GM12891 (cell line): ENCODE measurements around the gene CNR1.

Source experiments
- DNase-seq: peaks from one replicate; pipeline ENCODE4 v3.0.0; 2011; ENCODE audit warnings: low spot score; ENCODE audit not compliant: insufficient read length
- FAIRE-seq: peaks from 2 replicates; lab custom pipeline; 2011; peaks lifted over from hg19 to GRCh38; lab: Jason Lieb, UNC
- PAX5 ChIP-seq: IDR thresholded peaks from 2 replicates; pipeline ENCODE4 v1.6.1; 2011; ENCODE audit warnings: low read length, moderate library complexity, mild to moderate bottlenecking; ENCODE audit not compliant: insufficient read depth, severe bottlenecking
- POLR2A ChIP-seq: IDR thresholded peaks from 2 replicates; pipeline ENCODE4 v1.6.1; 2011; ENCODE audit warnings: low read depth, low read length, control low read depth
- POLR2AphosphoS5 ChIP-seq: IDR thresholded peaks from 2 replicates; pipeline ENCODE4 v1.6.1; 2011; ENCODE audit warnings: low read depth, low read length, control low read depth
- POU2F2 ChIP-seq: IDR thresholded peaks from 2 replicates; pipeline ENCODE4 v1.6.1; 2011; ENCODE audit warnings: low read depth, mild to moderate bottlenecking, control low read depth, low read length, moderate library complexity
- SPI1 ChIP-seq: IDR thresholded peaks from 2 replicates; pipeline ENCODE4 v1.6.1; 2011; ENCODE audit warnings: low read depth, low read length, control low read depth
- TAF1 ChIP-seq: IDR thresholded peaks from 2 replicates; pipeline ENCODE4 v1.6.1; 2011; ENCODE audit warnings: low read depth, low read length, control low read depth

The CNR1 gene

GRCh38 chr6:88124925-88125557 lies 41.1 kb downstream of the CNR1 start:
- no peak for FAIRE-seq
- DNase-seq = no peak
- no peak for TF ChIP-seq SPI1
- TF ChIP-seq TAF1 = no peak
- TF ChIP-seq POU2F2 = no peak
- TF ChIP-seq POLR2AphosphoS5 = no peak
- no peak for TF ChIP-seq PAX5
- TF ChIP-seq POLR2A = no peak

- no peak for TF ChIP-seq POU2F2
- TF ChIP-seq SPI1 = no peak
- no peak for TF ChIP-seq TAF1
- TF ChIP-seq PAX5 = no peak
- no peak for TF ChIP-seq POLR2A
- TF ChIP-seq POLR2AphosphoS5 = no peak
- DNase-seq = no peak
- no peak for FAIRE-seq
Measured at GRCh38 chr6:88120635-88121034, 45.5 kb downstream of the CNR1 start.

GRCh38 chr6:88119769-88120168 lies 46.4 kb downstream of the CNR1 start:
- FAIRE-seq (no peak), DNase-seq (no peak)
- TF ChIP-seq PAX5 (no peak), SPI1 (no peak), TAF1 (no peak), POLR2A (no peak), POU2F2 (no peak), POLR2AphosphoS5 (no peak)

GRCh38 chr6:88116276-88116675 lies 49.9 kb downstream of the CNR1 start:
- TF ChIP-seq POLR2AphosphoS5 = no peak
- no peak for TF ChIP-seq PAX5
- TF ChIP-seq SPI1 = no peak
- TF ChIP-seq TAF1 = no peak
- no peak for TF ChIP-seq POLR2A
- TF ChIP-seq POU2F2 = no peak
- no peak for FAIRE-seq
- no peak for DNase-seq

- FAIRE-seq (no peak), DNase-seq (no peak)
- no peak for TF ChIP-seq POLR2AphosphoS5
- no peak for TF ChIP-seq PAX5
- no peak for TF ChIP-seq POLR2A
- TF ChIP-seq TAF1 = no peak
- TF ChIP-seq SPI1 = no peak
- no peak for TF ChIP-seq POU2F2
Measured at GRCh38 chr6:88115307-88115706, 50.8 kb downstream of the CNR1 start.

- TF ChIP-seq TAF1 = no peak
- TF ChIP-seq PAX5 = no peak
- 0 out of 2 replicates have a peak, but pooled peaks have one; percentile 15 for TF ChIP-seq SPI1
- TF ChIP-seq POLR2A = no peak
- TF ChIP-seq POU2F2 = no peak
- TF ChIP-seq POLR2AphosphoS5 = no peak
- DNase-seq = no peak
- FAIRE-seq = no peak
Measured at GRCh38 chr6:88114838-88115237, 51.3 kb downstream of the CNR1 start.

GRCh38 chr6:88111991-88112390 lies 54.2 kb downstream of the CNR1 start:
- TF ChIP-seq POLR2AphosphoS5 (no peak), TAF1 (no peak), POU2F2 (no peak), SPI1 (no peak), POLR2A (no peak), PAX5 (no peak)
- no peak for DNase-seq
- FAIRE-seq = no peak

- TF ChIP-seq TAF1 (no peak), POLR2A (no peak), POU2F2 (no peak), PAX5 (no peak), SPI1 (no peak), POLR2AphosphoS5 (no peak)
- DNase-seq (no peak), FAIRE-seq (no peak)
Measured at GRCh38 chr6:88107241-88107640, 58.9 kb downstream of the CNR1 start.

GRCh38 chr6:88105741-88106340 lies 60.3 kb downstream of the CNR1 start:
- no peak for FAIRE-seq
- no peak for DNase-seq

More at GRCh38 chr6:88105741-88106340, 60.3 kb downstream of the CNR1 start:
- TF ChIP-seq POLR2AphosphoS5 (no peak), POU2F2 (no peak), TAF1 (no peak), POLR2A (no peak), SPI1 (no peak), PAX5 (no peak)
